AG04450 (cell line): ENCODE measurements around the gene PPARG. TPM values are rescaled to one million over a fixed set of nuclear protein-coding genes. Genes with fewer than 3 reads are reported as not detected.
"Not testable (repeated sequence)": the region's sequence is repeated elsewhere in the genome, so short reads cannot be mapped to it uniquely, and the experiment has no call there.

ENCODE experiments used
- CTCF ChIA-PET: fragments of 300-600, 350-600 bp; formaldehyde crosslinking; extraction: SDS; loops from one replicate; lab custom pipeline; 2022; ENCODE audit warnings: antibody characterized with exemption, inconsistent platforms; lab: Charles Lee
- POLR2A ChIA-PET: fragments of 350-600 bp; formaldehyde crosslinking; extraction: SDS; loops from one replicate; lab custom pipeline; 2021; ENCODE audit warnings: antibody characterized with exemption, inconsistent platforms; lab: Yijun Ruan, JAX
- DNase-seq: peaks from one replicate; pipeline ENCODE4 v3.0.0-alpha.2; 2011; ENCODE audit warnings: low read depth, low spot score
- H3K27ac ChIP-seq: one replicate; pipeline ENCODE4 v1.5.1; 2012; ENCODE audit warnings: low read depth, low read length, control low read depth
- H3K27me3 ChIP-seq: one replicate; pipeline ENCODE4 v1.6.0; 2012; ENCODE audit warnings: low read length; ENCODE audit not compliant: control insufficient read depth, insufficient read depth
- H3K4me3 ChIP-seq: 2 replicates; pipeline ENCODE4 v1.5.1; 2011; ENCODE audit warnings: mild to moderate bottlenecking, low read depth, low read length, control low read depth
- H3K9me3 ChIP-seq: 2 replicates; pipeline ENCODE4 v1.5.1; 2012; ENCODE audit warnings: low read length; ENCODE audit not compliant: control insufficient read depth, insufficient read depth
- CTCF ChIP-seq: IDR thresholded peaks from 2 replicates; pipeline ENCODE4 v1.5.1; 2011; ENCODE audit warnings: low read depth, low read length, control low read depth, inconsistent platforms
- polyA plus RNA-seq: library from polyadenylated mRNA; depleted of rRNA; stranded (reverse); fragments of >200 nt; gene quantifications from 2 replicates; pipeline ENCODE4 v1.2.3, GENCODE V29; 2011

Gene PPARG
- polyA plus RNA-seq, 1 experiment, result 33.8 TPM

- Histone ChIP-seq H3K4me3 (no peak overlapping the region), H3K9me3 (no peaks in the 10 kb centered on the region), H3K27ac (no peak overlapping the region), H3K27me3 (no peaks in the 10 kb centered on the region)
- ChIA-PET POLR2A (no interaction called here), CTCF (no interaction called here)
- no peak for DNase-seq
- TF ChIP-seq CTCF, result no peak
Measured at GRCh38 chr3:12258911-12259310, 30.0 kb upstream of the PPARG start.

- DNase-seq, CTCF ChIA-PET: not testable (repeated sequence)
Measured at GRCh38 chr3:12262173-12262572, 26.7 kb upstream of the PPARG start.

GRCh38 chr3:12265508-12265907, 23.4 kb upstream of the PPARG start:
- Histone ChIP-seq H3K4me3 (no peak overlapping the region), H3K27ac (no peak overlapping the region), H3K27me3 (no peaks in the 10 kb centered on the region), H3K9me3 (no peaks in the 10 kb centered on the region)
- ChIA-PET CTCF (interaction anchor here (0.9 to 1.4 kb wide), 4 partner anchors 9 to 271 kb away, joined by 3 to 4 read pairs (median 4); no protein-coding TSS in a partner anchor), POLR2A (interaction anchor here (0.7 kb wide), 1 partner anchor 27 kb away, joined by 3 read pairs; no protein-coding TSS in a partner anchor)
- no peak for TF ChIP-seq CTCF
- DNase-seq, result no peak

More at GRCh38 chr3:12262173-12262572, 26.7 kb upstream of the PPARG start:
- H3K27me3 ChIP-seq, H3K27ac ChIP-seq, H3K9me3 ChIP-seq, POLR2A ChIA-PET, H3K4me3 ChIP-seq: not testable (repeated sequence)

GRCh38 chr3:12266038-12266437, 22.8 kb upstream of the PPARG start:
- TF ChIP-seq CTCF, result no peak

GRCh38 chr3:12267376-12268030, 21.4 kb upstream of the PPARG start:
- H3K9me3 ChIP-seq, result no peaks in the 10 kb centered on the region
- ChIA-PET CTCF (interaction anchor here (0.6 to 1.2 kb wide), 3 partner anchors 75 to 212 kb away, joined by 3 to 4 read pairs (median 4); no protein-coding TSS in a partner anchor), POLR2A (no interaction called here)
- H3K27me3 ChIP-seq, result no peaks in the 10 kb centered on the region
- H3K4me3 ChIP-seq, result no peak overlapping the region
- no peak for DNase-seq
- TF ChIP-seq CTCF, result no peak
- no peak overlapping the region for H3K27ac ChIP-seq

More at GRCh38 chr3:12266038-12266437, 22.8 kb upstream of the PPARG start:
- H3K27me3 ChIP-seq, result no peaks in the 10 kb centered on the region
- ChIA-PET CTCF (interaction anchor here (0.9 to 1.4 kb wide), 4 partner anchors 9 to 271 kb away, joined by 3 to 4 read pairs (median 4); no protein-coding TSS in a partner anchor), POLR2A (no interaction called here)
- no peak overlapping the region for H3K27ac ChIP-seq
- H3K9me3 ChIP-seq, result no peaks in the 10 kb centered on the region
- DNase-seq, result no peak
- H3K4me3 ChIP-seq, result no peak overlapping the region
